Cardiac muscle cell (in vitro differentiated cells and primary cell): Measurements from ENCODE around the gene EMC6. TPM values are rescaled to one million over a fixed set of nuclear protein-coding genes. Genes with fewer than 3 reads are reported as not detected.
A peak's percentile ranks its signal among the peaks of the same experiment; 100 is the strongest.
"Not testable (repeated sequence)": the region's sequence is repeated elsewhere in the genome, so short reads cannot be mapped to it uniquely, and the experiment has no call there.

Experiments used
- DNase-seq, 2 donors: peaks; one replicate each; pipeline versions ENCODE4 v3.0.0 to v3.0.0-alpha.2; 2010 to 2017; ENCODE audit warnings: low read depth in 1 of 2, low spot score in 1 of 2
- H3K27ac ChIP-seq: fragments of 200-600 bp; sonication (generic); 2 replicates; pipeline ENCODE4 v1.5.1; 2016
- H3K27me3 ChIP-seq: fragments of 200-600 bp; sonication (generic); 2 replicates; pipeline ENCODE4 v1.6.0; 2016; ENCODE audit warnings: control low read depth
- H3K36me3 ChIP-seq: fragments of 200-600 bp; sonication (generic); 2 replicates; pipeline ENCODE4 v1.5.1; 2016; ENCODE audit warnings: control low read depth
- H3K4me1 ChIP-seq: fragments of 200-600 bp; sonication (generic); 2 replicates; pipeline ENCODE4 v1.8.1; 2017; ENCODE audit warnings: low read depth, mild to moderate bottlenecking, mixed run types
- H3K4me3 ChIP-seq: fragments of 200-600 bp; sonication (generic); 2 replicates; pipeline ENCODE4 v1.5.1; 2016; ENCODE audit warnings: mild to moderate bottlenecking
- H3K9me3 ChIP-seq: fragments of 200-600 bp; sonication (generic); 2 replicates; pipeline ENCODE4 v1.5.1; 2017; ENCODE audit warnings: low read depth, mild to moderate bottlenecking, control low read depth
- CTCF ChIP-seq: IDR thresholded peaks from 2 replicates; pipeline ENCODE4 v1.5.1; 2012; ENCODE audit warnings: low read depth, mild to moderate bottlenecking, low read length
- polyA plus RNA-seq: library from polyadenylated mRNA; unstranded; fragments of >200 nt; fragmentation: Nextera tagmentation; extraction: Ambion mirVana; gene quantifications from 2 replicates; pipeline ENCODE4 v1.2.1, GENCODE V29; 2016
- total RNA-seq: library from RNA; depleted of rRNA; stranded (reverse); fragments of >200 nt; gene quantifications from 2 replicates; pipeline ENCODE4 v1.2.3, GENCODE V29; 2016

The EMC6 gene
- total and polyA plus RNA-seq, 2 experiments from 2014 or later = 56.0 to 165 TPM

GRCh38 chr17:3704931-3705717 lies 36.5 kb downstream of the EMC6 start:
- Histone ChIP-seq H3K36me3 (no peaks in the 10 kb centered on the region), H3K9me3 (no peaks in the 10 kb centered on the region), H3K27ac (no peak overlapping the region), H3K27me3 (no peaks in the 10 kb centered on the region), H3K4me3 (no peak overlapping the region), H3K4me1 (no peaks in the 10 kb centered on the region)
- DNase-seq = no peak
- no peak for TF ChIP-seq CTCF

DNA sequence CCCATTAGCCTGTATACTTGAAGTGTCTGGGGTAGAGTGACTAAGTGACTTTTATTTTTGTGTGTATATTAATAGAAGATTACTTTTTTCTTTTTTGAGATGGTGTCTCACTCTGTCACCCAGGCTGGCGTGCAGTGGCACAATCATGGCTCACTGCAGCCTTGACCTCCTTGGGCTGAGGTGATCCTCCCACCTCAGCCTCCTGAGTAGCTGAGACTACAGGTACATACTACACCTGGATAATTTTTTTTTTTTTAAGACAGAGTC lies 37.0 kb downstream of the EMC6 start:
- H3K4me1 ChIP-seq, H3K27ac ChIP-seq, H3K9me3 ChIP-seq, H3K4me3 ChIP-seq, H3K27me3 ChIP-seq, DNase-seq, H3K36me3 ChIP-seq: not testable (repeated sequence)

- no peak for DNase-seq
- Histone ChIP-seq H3K4me3 (no peak overlapping the region), H3K27me3 (no peaks in the 10 kb centered on the region), H3K4me1 (no peaks in the 10 kb centered on the region), H3K9me3 (no peaks in the 10 kb centered on the region), H3K36me3 (no peaks in the 10 kb centered on the region), H3K27ac (no peak overlapping the region)
- TF ChIP-seq CTCF = no peak
Observed at GRCh38 chr17:3708366-3708765, 39.8 kb downstream of the EMC6 start.

- peak in 1 of 2 donors; percentile 60 for DNase-seq
- Histone ChIP-seq H3K27ac (no peak overlapping the region), H3K4me1 (no peaks in the 10 kb centered on the region), H3K9me3 (no peaks in the 10 kb centered on the region), H3K36me3 (peaks cover 7% of the 10 kb centered on the region), H3K4me3 (no peak overlapping the region), H3K27me3 (no peaks in the 10 kb centered on the region)
- TF ChIP-seq CTCF = no peak
Observed at GRCh38 chr17:3710951-3711383, 42.4 kb downstream of the EMC6 start.

GRCh38 chr17:3712811-3713463 lies 44.3 kb downstream of the EMC6 start:
- no peak for TF ChIP-seq CTCF
- Histone ChIP-seq H3K27me3 (no peaks in the 10 kb centered on the region), H3K4me1 (no peaks in the 10 kb centered on the region), H3K9me3 (no peaks in the 10 kb centered on the region), H3K27ac (no peak overlapping the region), H3K4me3 (no peak overlapping the region), H3K36me3 (peaks cover 15% of the 10 kb centered on the region)
- DNase-seq = no peak

- Histone ChIP-seq H3K9me3 (no peaks in the 10 kb centered on the region), H3K4me3 (no peak overlapping the region), H3K36me3 (peaks cover 20% of the 10 kb centered on the region), H3K27ac (no peak overlapping the region), H3K4me1 (no peaks in the 10 kb centered on the region), H3K27me3 (no peaks in the 10 kb centered on the region)
- TF ChIP-seq CTCF = no peak
- DNase-seq = no peak
Observed at GRCh38 chr17:3715296-3715695, 46.7 kb downstream of the EMC6 start.
